ENCODE data around the gene CDC42EP1. TPM values are rescaled to one million over a fixed set of nuclear protein-coding genes. Genes with fewer than 3 reads are reported as not detected.

Gene CDC42EP1
- polyA plus RNA-seq, 3 donors: 5.9 to 13.2 (median 8.5) TPM

- Mint-ChIP-seq H3K4me1 (peaks cover 45% of the 10 kb centered on the region), H3K27ac (peak overlapping the region; percentile 94 to 99 (median 97)), H3K4me3 (peak overlapping the region; percentile 97), H3K27me3 (ENCODE audit: low read depth in 3 of 3) (peaks cover under 1 to 11% (median 3%) of the 10 kb centered on the region in 3 donors), H3K9me3 (no peaks in the 10 kb centered on the region), H3K36me3 (peaks cover 18 to 36% of the 10 kb centered on the region in 2 donors)
- H3K4me1 ChIP-seq (ENCODE audit: control insufficient read depth in 1 of 2, insufficient read depth in 2 of 2, low read length in 2 of 2): peaks cover 42 to 45% of the 10 kb centered on the region in 2 donors
- H3K9ac ChIP-seq (ENCODE audit: insufficient read depth, low read length, poor library complexity, severe bottlenecking): peak overlapping the region; percentile 61
- intact Hi-C loops (cut with micrococcal nuclease): no loop called here
- H3K36me3 ChIP-seq (replicated peaks in 1 of 2; ENCODE audit: control insufficient read depth in 1 of 2, insufficient read depth in 2 of 2, low read length in 2 of 2): peaks cover 11 to 16% of the 10 kb centered on the region in 2 donors
- no peaks in the 10 kb centered on the region for H3K9me3 ChIP-seq (replicated peaks in 1 of 2; ENCODE audit: control insufficient read depth in 1 of 2, insufficient read depth in 1 of 2, low read length in 2 of 2)
- H3K27me3 ChIP-seq (ENCODE audit: control insufficient read depth in 2 of 2, insufficient read depth in 2 of 2, low read length in 2 of 2): no peaks in the 10 kb centered on the region
- peak overlapping the region; percentile 76 for H3K4me2 ChIP-seq (replicated peaks; ENCODE audit: extremely low read depth, low read length, poor library complexity, severe bottlenecking)
- H3K79me2 ChIP-seq (ENCODE audit: insufficient read depth, low read length): peaks cover 39% of the 10 kb centered on the region
- peak overlapping the region; percentile 91 to 93 for H3K27ac ChIP-seq (ENCODE audit: low read depth in 1 of 2, low read length in 2 of 2)
- no peak overlapping the region for H2AFZ ChIP-seq (ENCODE audit: insufficient read depth, low read depth, low read length, poor library complexity, severe bottlenecking)
- peaks cover 3% of the 10 kb centered on the region for H4K20me1 ChIP-seq (ENCODE audit: insufficient read depth, low read length)
- H3K4me3 ChIP-seq (replicated peaks in 1 of 3; ENCODE audit: low read depth in 2 of 3, low read length in 3 of 3): peak overlapping the region in 1 of 3 experiments; percentile 81
- WGBS (ENCODE audit: insufficient coverage): 86% methylated on average over 2 of the region's 15 CpGs
- no peak for TF ChIP-seq CTCF (IDR thresholded peaks at IDR 0.05)
- DNase-seq: peak; percentile 95 to 98 (median 97)
These were observed 50.3 kb downstream of the CDC42EP1 start for GRCh38 chr22:37610480-37611129.

- peaks cover 45% of the 10 kb centered on the region for H3K4me1 Mint-ChIP-seq
- H3K4me3 ChIP-seq (replicated peaks in 1 of 3; ENCODE audit: low read depth in 2 of 3, low read length in 3 of 3): no peak overlapping the region
- TF ChIP-seq CTCF (IDR thresholded peaks at IDR 0.05): no peak
- 0% methylated on average over 1 of the region's 6 CpGs for WGBS (ENCODE audit: insufficient coverage)
- H3K9me3 Mint-ChIP-seq: no peaks in the 10 kb centered on the region
- peak overlapping the region; percentile 56 for H3K9ac ChIP-seq (ENCODE audit: insufficient read depth, low read length, poor library complexity, severe bottlenecking)
- no peak overlapping the region for H2AFZ ChIP-seq (ENCODE audit: insufficient read depth, low read depth, low read length, poor library complexity, severe bottlenecking)
- H3K4me2 ChIP-seq (replicated peaks; ENCODE audit: extremely low read depth, low read length, poor library complexity, severe bottlenecking): peak overlapping the region; percentile 76
- peaks cover 14 to 20% of the 10 kb centered on the region in 2 donors for H3K36me3 ChIP-seq (replicated peaks in 1 of 2; ENCODE audit: control insufficient read depth in 1 of 2, insufficient read depth in 2 of 2, low read length in 2 of 2)
- peak overlapping the region; percentile 91 to 93 for H3K27ac ChIP-seq (ENCODE audit: low read depth in 1 of 2, low read length in 2 of 2)
- H3K9me3 ChIP-seq (replicated peaks in 1 of 2; ENCODE audit: control insufficient read depth in 1 of 2, insufficient read depth in 1 of 2, low read length in 2 of 2): no peaks in the 10 kb centered on the region
- peaks cover 21 to 42% of the 10 kb centered on the region in 2 donors for H3K36me3 Mint-ChIP-seq
- DNase-seq: peak in 2 of 3 donors; percentile 42 to 52
- no peaks in the 10 kb centered on the region for H3K27me3 ChIP-seq (ENCODE audit: control insufficient read depth in 2 of 2, insufficient read depth in 2 of 2, low read length in 2 of 2)
- H3K79me2 ChIP-seq (ENCODE audit: insufficient read depth, low read length): peaks cover 39% of the 10 kb centered on the region
- peak overlapping the region; percentile 97 for H3K4me3 Mint-ChIP-seq
- peaks cover 3% of the 10 kb centered on the region for H4K20me1 ChIP-seq (ENCODE audit: insufficient read depth, low read length)
- peak overlapping the region; percentile 94 to 99 (median 97) for H3K27ac Mint-ChIP-seq
- intact Hi-C loops (cut with micrococcal nuclease): no loop called here
- H3K27me3 Mint-ChIP-seq (ENCODE audit: low read depth in 3 of 3): peaks cover 0 to 11% (median 1%) of the 10 kb centered on the region in 3 donors
- H3K4me1 ChIP-seq (ENCODE audit: control insufficient read depth in 1 of 2, insufficient read depth in 2 of 2, low read length in 2 of 2): peaks cover 42 to 45% of the 10 kb centered on the region in 2 donors
These were observed 50.9 kb downstream of the CDC42EP1 start for GRCh38 chr22:37611207-37611606.

All from CD14-positive monocyte (primary cell).